ENCODE results near the gene PJA2. TPM values are rescaled to one million over a fixed set of nuclear protein-coding genes. Genes with fewer than 3 reads are reported as not detected.

The PJA2 gene
- total and polyA plus RNA-seq, 4 donors: 17.5 to 148 (median 61.3) TPM

DNA sequence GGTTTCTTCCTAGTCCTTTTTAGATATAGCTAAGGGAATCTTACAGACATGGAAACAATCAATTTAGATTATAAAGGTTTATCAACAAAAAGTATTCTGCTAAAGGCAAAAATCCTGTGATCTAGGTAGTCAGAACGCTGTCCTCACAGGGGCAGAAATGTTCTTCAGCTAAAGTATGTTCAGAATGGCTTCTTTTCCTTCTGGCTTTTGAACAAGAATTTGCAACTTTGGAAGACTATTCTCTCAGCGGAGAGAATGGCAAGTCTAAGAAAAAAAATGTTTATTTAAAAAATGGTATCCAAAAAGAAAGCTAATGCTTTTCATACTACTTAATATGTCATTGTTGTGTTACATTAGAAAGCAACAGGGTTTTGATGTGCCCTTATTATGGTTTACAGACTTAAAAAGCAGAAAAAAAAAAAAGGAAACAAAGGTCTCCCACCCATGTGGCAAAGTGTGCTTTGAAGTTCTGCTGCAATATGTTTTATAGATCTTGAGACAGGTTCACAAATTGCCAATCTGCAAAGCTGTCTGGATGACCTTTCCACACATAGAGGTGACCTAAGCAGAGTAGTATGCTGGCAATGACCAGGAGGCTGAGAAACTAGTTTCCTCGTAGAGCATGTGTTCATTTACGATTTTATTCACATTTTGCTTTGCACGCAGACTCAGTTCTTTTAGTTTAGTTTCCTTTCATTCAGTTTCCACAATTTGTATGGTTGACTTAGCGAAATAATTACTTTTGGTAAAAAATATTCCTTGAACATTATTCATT lies 45.1 kb upstream of the PJA2 start:
- H3K4me1 ChIP-seq (ENCODE audit: control insufficient read depth in 5 of 5, insufficient read depth in 5 of 5, low read length in 5 of 5): peaks cover 2 to 17% (median 15%) of the 10 kb centered on the region in 5 donors
- H3K9me3 ChIP-seq (ENCODE audit: control insufficient read depth in 4 of 4, insufficient read depth in 3 of 4, low read length in 3 of 4): no peaks in the 10 kb centered on the region
- DNase-seq: peak in 2 of 3 donors; percentile 43 to 60
- no peaks in the 10 kb centered on the region for H3K27me3 ChIP-seq (ENCODE audit: control insufficient read depth in 3 of 3, insufficient read depth in 3 of 3, low read length in 2 of 3)
- ATAC-seq (ENCODE audit: insufficient read depth, low FRiP score): no peak
- no peak overlapping the region for H3K4me3 ChIP-seq
- H3K27ac ChIP-seq (ENCODE audit: low read depth in 1 of 2, low read length in 1 of 2): peak overlapping the region in 1 of 2 donors; percentile 63
- TF ChIP-seq, protein P1, sequence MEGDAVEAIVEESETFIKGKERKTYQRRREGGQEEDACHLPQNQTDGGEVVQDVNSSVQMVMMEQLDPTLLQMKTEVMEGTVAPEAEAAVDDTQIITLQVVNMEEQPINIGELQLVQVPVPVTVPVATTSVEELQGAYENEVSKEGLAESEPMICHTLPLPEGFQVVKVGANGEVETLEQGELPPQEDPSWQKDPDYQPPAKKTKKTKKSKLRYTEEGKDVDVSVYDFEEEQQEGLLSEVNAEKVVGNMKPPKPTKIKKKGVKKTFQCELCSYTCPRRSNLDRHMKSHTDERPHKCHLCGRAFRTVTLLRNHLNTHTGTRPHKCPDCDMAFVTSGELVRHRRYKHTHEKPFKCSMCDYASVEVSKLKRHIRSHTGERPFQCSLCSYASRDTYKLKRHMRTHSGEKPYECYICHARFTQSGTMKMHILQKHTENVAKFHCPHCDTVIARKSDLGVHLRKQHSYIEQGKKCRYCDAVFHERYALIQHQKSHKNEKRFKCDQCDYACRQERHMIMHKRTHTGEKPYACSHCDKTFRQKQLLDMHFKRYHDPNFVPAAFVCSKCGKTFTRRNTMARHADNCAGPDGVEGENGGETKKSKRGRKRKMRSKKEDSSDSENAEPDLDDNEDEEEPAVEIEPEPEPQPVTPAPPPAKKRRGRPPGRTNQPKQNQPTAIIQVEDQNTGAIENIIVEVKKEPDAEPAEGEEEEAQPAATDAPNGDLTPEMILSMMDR (IDR thresholded peaks at IDR 0.05; ENCODE audit: control extremely low read depth, extremely low read depth): no peak
- H3K36me3 ChIP-seq (ENCODE audit: control insufficient read depth in 4 of 4, insufficient read depth in 4 of 4, low read length in 4 of 4): no peaks in the 10 kb centered on the region
- WGBS, 2 donors: 60 to 80% methylated on average over 6 of the region's 6 CpGs
- no peak overlapping the region for H3K9ac ChIP-seq (ENCODE audit: insufficient read depth in 1 of 2, low read length in 2 of 2)

DNA sequence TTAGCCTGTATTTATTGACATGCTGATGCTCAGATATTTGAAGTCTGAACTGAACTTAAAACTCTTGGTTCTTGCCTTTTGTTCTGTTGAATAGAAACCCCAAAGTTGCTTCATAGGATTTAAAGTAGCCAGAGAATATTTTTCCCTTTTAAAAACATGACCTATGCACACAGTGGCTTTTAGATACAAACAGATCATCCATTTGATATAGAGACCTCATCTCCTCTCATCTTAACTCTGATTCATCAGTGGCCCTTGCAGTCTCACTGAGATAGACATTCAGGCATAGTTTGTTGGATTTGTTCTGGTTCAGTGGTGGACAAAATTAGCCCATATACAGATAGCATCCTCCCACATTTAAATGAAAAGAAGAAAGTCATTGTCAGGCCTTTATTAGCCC lies 43.5 kb upstream of the PJA2 start:
- TF ChIP-seq, protein P1 (IDR thresholded peaks at IDR 0.05; ENCODE audit: control extremely low read depth, extremely low read depth): no peak
- no peaks in the 10 kb centered on the region for H3K9me3 ChIP-seq (ENCODE audit: control insufficient read depth in 4 of 4, insufficient read depth in 3 of 4, low read length in 3 of 4)
- no peak overlapping the region for H3K27ac ChIP-seq (ENCODE audit: low read depth in 1 of 2, low read length in 1 of 2)
- H3K36me3 ChIP-seq (ENCODE audit: control insufficient read depth in 4 of 4, insufficient read depth in 4 of 4, low read length in 4 of 4): no peaks in the 10 kb centered on the region
- H3K4me3 ChIP-seq: no peak overlapping the region
- no peak overlapping the region for H3K9ac ChIP-seq (ENCODE audit: insufficient read depth in 1 of 2, low read length in 2 of 2)
- DNase-seq: no peak
- H3K27me3 ChIP-seq (ENCODE audit: control insufficient read depth in 3 of 3, insufficient read depth in 3 of 3, low read length in 2 of 3): no peaks in the 10 kb centered on the region
- H3K4me1 ChIP-seq (ENCODE audit: control insufficient read depth in 5 of 5, insufficient read depth in 5 of 5, low read length in 5 of 5): peaks cover 2 to 17% (median 15%) of the 10 kb centered on the region in 5 donors
- ATAC-seq (ENCODE audit: insufficient read depth, low FRiP score): no peak

DNA sequence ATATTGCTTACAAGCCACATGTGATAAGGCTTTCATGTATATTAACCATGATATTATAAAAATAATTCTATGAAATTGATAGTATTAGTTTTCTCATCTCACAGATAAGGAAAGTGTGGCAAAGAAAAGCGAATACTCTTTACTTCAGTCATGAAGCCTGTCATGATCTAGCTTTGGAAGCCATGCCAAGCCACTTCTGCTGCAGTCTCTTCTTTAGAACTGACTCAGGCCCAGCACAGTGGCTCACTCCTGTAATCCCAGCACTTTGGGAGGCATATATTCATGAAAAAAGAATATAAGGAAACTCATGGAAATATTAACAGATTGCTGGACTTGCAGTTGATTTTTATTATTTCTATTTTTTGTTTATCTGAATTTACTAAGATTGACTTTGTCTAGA lies 42.9 kb upstream of the PJA2 start:
- Histone ChIP-seq H3K27ac (ENCODE audit: low read depth in 1 of 2, low read length in 1 of 2) (no peak overlapping the region), H3K27me3 (ENCODE audit: control insufficient read depth in 3 of 3, insufficient read depth in 3 of 3, low read length in 2 of 3) (no peaks in the 10 kb centered on the region)

More for the DNA sequence above, 42.9 kb upstream of the PJA2 start:
- DNase-seq (no peak), ATAC-seq (ENCODE audit: insufficient read depth, low FRiP score) (no peak)
- 90 to 94% methylated on average over 1 of the region's 1 CpG for WGBS, 2 donors
- Histone ChIP-seq H3K9me3 (ENCODE audit: control insufficient read depth in 4 of 4, insufficient read depth in 3 of 4, low read length in 3 of 4) (no peaks in the 10 kb centered on the region), H3K9ac (ENCODE audit: insufficient read depth in 1 of 2, low read length in 2 of 2) (no peak overlapping the region), H3K36me3 (ENCODE audit: control insufficient read depth in 4 of 4, insufficient read depth in 4 of 4, low read length in 4 of 4) (no peaks in the 10 kb centered on the region), H3K4me3 (no peak overlapping the region), H3K4me1 (ENCODE audit: control insufficient read depth in 5 of 5, insufficient read depth in 5 of 5, low read length in 5 of 5) (peaks cover 2 to 17% (median 15%) of the 10 kb centered on the region in 5 donors)
- TF ChIP-seq, protein P1 (IDR thresholded peaks at IDR 0.05; ENCODE audit: control extremely low read depth, extremely low read depth): no peak
